Loucy (cell line): ENCODE measurements around the gene KDELR3.

Experiments
- EZH2phosphoT487 ChIP-seq: fragments of 200-600 bp; IDR thresholded peaks from 2 replicates; pipeline ENCODE4 v1.6.1; 2018; ENCODE audit warnings: antibody characterized with exemption, mild to moderate bottlenecking, moderate library complexity, borderline replicate concordance
- TF ChIP-seq, protein P1 (sequence below): fragments of 200-600 bp; sonication (generic); conservative IDR thresholded peaks from 2 replicates; pipeline ENCODE4 v1.5.1; 2014; ENCODE audit warnings: mild to moderate bottlenecking, antibody characterized with exemption, low read length

DNA sequence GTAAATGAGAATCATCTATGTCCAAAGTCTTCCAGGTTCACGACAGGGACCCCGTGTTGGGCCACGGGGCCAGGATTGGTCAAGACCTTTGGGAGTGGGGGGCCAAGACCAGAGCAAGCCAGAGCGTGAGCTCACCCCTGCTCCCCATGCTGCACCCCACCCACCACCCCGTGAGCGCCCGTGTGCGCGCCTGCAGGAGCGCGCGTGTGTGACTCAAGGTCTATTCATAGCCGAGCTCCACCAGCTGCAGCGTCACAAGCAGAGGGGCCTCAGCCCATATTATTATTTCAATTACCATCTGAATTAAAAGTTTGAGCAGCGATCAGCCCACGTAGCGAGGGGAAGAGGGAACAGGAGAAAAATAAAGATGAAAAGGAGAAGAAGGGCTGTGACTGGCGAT is 18.1 kb upstream of the KDELR3 start:
- TF ChIP-seq, protein P1, sequence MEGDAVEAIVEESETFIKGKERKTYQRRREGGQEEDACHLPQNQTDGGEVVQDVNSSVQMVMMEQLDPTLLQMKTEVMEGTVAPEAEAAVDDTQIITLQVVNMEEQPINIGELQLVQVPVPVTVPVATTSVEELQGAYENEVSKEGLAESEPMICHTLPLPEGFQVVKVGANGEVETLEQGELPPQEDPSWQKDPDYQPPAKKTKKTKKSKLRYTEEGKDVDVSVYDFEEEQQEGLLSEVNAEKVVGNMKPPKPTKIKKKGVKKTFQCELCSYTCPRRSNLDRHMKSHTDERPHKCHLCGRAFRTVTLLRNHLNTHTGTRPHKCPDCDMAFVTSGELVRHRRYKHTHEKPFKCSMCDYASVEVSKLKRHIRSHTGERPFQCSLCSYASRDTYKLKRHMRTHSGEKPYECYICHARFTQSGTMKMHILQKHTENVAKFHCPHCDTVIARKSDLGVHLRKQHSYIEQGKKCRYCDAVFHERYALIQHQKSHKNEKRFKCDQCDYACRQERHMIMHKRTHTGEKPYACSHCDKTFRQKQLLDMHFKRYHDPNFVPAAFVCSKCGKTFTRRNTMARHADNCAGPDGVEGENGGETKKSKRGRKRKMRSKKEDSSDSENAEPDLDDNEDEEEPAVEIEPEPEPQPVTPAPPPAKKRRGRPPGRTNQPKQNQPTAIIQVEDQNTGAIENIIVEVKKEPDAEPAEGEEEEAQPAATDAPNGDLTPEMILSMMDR = no peak
- no peak for TF ChIP-seq EZH2phosphoT487
